ENCODE results near the gene FIBP. TPM values are rescaled to one million over a fixed set of nuclear protein-coding genes. Genes with fewer than 3 reads are reported as not detected.

The FIBP gene
- total and polyA plus RNA-seq, 2 experiments from 2014 or later: 140 to 199 TPM

DNA sequence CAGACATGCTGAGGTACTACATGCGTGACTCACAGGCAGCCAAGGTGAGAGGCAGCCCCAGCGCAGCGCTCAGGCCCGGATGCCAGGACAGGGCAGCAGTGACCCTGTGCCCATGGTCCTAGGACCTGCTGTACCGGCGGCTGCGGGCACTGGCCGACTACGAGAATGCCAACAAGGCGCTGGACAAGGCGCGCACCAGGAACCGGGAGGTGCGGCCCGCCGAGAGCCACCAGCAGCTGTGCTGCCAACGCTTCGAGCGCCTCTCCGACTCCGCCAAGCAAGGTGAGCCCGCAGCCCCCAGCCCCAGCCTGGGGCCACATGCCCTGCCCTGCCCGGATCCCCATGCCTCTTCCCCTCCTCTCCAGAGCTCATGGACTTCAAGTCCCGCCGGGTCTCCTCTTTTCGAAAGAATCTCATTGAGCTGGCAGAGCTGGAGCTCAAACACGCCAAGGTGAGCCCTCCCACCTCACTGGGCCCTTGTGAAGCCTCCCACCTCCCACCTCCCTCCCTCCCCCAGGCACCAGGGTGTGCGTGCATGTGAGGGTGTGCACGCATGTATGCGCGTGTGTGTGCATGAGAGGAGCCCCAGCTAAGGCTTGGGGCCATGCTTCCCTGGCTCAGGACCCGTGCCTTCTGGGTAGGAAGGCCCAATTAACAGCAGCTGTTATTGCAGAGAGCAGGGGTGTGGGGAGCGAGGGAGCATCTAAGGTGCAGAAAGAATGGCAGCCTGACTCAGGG is 35.6 kb downstream of the FIBP start:
- peaks cover 5% of the 10 kb centered on the region for H3K4me1 ChIP-seq (ENCODE audit: low read depth)
- peak overlapping the region; percentile 14 for H3K27ac ChIP-seq
- H3K27me3 ChIP-seq: no peaks in the 10 kb centered on the region
- no peak overlapping the region for H3K4me3 ChIP-seq
- H3K36me3 ChIP-seq: peaks cover 33% of the 10 kb centered on the region
- DNase-seq (ENCODE audit: low read depth in 1 of 2, low spot score in 1 of 2): no peak
- TF ChIP-seq, protein P1, sequence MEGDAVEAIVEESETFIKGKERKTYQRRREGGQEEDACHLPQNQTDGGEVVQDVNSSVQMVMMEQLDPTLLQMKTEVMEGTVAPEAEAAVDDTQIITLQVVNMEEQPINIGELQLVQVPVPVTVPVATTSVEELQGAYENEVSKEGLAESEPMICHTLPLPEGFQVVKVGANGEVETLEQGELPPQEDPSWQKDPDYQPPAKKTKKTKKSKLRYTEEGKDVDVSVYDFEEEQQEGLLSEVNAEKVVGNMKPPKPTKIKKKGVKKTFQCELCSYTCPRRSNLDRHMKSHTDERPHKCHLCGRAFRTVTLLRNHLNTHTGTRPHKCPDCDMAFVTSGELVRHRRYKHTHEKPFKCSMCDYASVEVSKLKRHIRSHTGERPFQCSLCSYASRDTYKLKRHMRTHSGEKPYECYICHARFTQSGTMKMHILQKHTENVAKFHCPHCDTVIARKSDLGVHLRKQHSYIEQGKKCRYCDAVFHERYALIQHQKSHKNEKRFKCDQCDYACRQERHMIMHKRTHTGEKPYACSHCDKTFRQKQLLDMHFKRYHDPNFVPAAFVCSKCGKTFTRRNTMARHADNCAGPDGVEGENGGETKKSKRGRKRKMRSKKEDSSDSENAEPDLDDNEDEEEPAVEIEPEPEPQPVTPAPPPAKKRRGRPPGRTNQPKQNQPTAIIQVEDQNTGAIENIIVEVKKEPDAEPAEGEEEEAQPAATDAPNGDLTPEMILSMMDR (IDR thresholded peaks at IDR 0.05; ENCODE audit: low read depth, low read length): no peak
- no peaks in the 10 kb centered on the region for H3K9me3 ChIP-seq (ENCODE audit: low read depth)

DNA sequence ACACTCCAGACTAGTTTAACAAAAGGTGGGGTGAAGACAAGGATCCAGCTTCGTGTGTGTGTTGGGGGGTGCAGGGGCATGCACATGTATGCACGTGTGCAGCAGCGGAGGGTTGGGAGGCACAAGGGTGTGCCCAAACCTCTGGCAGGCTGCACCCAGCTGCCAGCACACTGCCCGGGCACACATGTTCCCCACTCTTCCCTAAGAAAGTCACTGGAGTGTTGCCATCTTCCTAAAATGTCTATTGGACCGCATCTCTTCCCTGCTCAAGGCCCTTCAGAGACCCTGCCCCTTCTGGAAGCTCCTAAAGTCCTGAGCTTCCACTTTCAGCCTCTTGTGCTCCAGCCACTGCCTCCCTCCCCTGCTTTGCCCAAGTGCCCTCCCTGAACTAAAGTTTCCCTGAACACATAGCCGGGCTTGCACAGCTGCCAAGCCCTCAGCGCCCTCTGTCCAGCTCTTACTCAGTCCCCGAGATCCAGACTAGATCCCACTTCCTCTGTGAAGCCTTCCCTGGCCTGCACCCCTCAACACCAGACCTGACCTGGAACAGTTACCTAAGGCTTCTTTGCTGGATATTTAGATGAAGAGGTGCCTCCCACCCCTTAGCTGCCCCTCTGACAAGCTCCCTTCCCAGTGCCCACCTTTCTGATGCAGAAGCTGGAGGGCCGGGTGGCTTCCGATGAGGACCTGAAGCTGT is 36.3 kb downstream of the FIBP start:
- TF ChIP-seq, protein P1 (IDR thresholded peaks at IDR 0.05; ENCODE audit: low read depth, low read length): no peak
- Histone ChIP-seq H3K4me3 (no peak overlapping the region), H3K4me1 (ENCODE audit: low read depth) (peaks cover 5% of the 10 kb centered on the region), H3K27me3 (no peaks in the 10 kb centered on the region), H3K36me3 (peaks cover 33% of the 10 kb centered on the region), H3K27ac (peak overlapping the region; percentile 14), H3K9me3 (ENCODE audit: low read depth) (no peaks in the 10 kb centered on the region)
- DNase-seq (ENCODE audit: low read depth in 1 of 2, low spot score in 1 of 2): no peak

DNA sequence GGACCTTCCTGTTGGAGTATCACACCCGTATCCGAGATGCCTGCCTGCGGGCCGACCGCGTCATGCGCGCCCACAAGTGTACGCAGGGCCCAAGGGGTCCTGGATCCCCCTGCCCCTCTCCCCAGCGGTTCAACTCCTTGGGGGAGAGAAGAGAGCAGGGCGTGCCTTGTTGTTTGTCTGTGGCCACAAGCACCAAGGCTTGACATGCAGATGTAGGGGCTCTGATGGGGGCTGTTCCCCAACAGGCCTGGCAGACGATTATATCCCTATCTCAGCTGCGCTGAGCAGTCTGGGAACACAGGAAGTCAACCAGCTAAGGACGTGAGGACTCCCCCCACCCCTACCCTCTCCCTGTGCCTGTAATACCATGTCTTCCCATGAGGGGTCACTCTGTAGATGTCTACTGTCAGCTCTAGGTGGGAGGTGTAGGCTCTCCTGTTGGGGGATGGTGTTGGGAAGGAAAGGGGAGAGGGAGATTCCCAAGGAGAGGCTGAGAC is 37.1 kb downstream of the FIBP start:
- H3K9me3 ChIP-seq (ENCODE audit: low read depth): no peaks in the 10 kb centered on the region
- H3K36me3 ChIP-seq: peaks cover 33% of the 10 kb centered on the region
- no peak overlapping the region for H3K27ac ChIP-seq
- no peaks in the 10 kb centered on the region for H3K27me3 ChIP-seq
- no peaks in the 10 kb centered on the region for H3K4me1 ChIP-seq (ENCODE audit: low read depth)
- no peak overlapping the region for H3K4me3 ChIP-seq
- TF ChIP-seq, protein P1 (IDR thresholded peaks at IDR 0.05; ENCODE audit: low read depth, low read length): peak; percentile 65
- DNase-seq (ENCODE audit: low read depth in 1 of 2, low spot score in 1 of 2): peak in 1 of 2 donors; percentile 37

DNA sequence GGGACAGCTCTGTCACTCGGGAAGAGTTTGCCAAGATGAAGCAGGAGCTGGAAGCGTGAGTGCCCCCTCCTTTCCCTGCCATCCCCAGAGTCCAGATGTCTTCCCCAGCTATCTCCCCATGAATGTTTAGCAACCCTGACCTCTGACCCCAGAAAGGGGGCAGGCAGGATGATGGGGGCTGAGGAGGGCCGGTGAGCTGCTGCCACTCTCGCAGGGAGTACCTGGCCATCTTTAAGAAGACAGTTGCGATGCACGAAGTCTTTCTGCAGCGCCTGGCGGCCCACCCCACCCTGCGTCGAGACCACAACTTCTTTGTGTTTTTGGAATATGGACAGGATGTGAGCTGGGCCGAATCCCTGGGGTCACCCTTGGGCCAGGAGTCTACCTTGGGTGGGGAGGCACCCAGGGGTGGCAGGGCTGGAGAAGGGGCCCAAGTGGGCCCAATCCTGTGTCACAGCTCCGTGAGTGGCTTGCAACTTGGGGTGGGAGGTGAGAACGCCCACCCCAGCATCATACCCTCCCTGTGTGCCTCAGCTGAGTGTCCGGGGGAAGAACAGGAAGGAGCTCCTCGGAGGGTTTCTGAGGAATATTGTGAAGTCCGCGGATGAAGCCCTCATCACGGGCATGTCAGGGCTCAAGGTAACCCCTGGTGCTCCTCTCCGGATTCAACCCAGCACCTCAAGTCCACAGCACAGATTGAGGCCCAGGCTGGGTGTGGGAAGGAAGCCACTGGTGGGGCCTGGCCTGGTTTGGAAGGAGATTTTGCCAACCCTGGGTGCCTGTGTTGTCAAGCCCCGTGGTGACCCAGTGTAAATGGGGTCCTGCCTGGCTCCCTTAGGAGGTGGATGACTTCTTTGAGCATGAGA is 37.8 kb downstream of the FIBP start:
- no peak overlapping the region for H3K4me3 ChIP-seq
- DNase-seq (ENCODE audit: low read depth in 1 of 2, low spot score in 1 of 2): no peak
- no peaks in the 10 kb centered on the region for H3K9me3 ChIP-seq (ENCODE audit: low read depth)
- TF ChIP-seq, protein P1 (IDR thresholded peaks at IDR 0.05; ENCODE audit: low read depth, low read length): no peak
- no peak overlapping the region for H3K27ac ChIP-seq
- H3K4me1 ChIP-seq (ENCODE audit: low read depth): no peaks in the 10 kb centered on the region
- no peaks in the 10 kb centered on the region for H3K27me3 ChIP-seq
- peaks cover 26% of the 10 kb centered on the region for H3K36me3 ChIP-seq

DNA sequence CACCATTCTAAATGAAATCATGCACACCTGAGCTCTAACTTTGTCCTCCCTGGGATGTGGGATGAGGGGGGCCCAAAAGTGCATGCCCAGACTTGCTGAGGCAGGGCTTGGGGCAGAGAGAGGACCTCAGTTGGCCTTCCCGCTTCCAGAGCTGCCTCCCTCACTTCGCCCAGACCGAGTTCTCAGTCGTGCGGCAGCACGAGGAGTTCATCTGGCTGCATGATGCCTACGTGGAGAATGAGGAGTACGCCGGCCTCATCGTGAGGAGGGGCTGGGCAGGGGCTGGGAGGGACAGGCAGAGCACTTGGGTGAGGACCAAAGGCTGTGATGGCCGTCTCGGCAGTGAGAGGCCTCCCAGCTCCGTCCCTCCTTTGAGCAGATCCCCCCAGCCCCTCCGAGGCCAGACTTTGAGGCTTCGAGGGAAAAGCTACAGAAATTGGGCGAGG is 38.5 kb downstream of the FIBP start:
- H3K9me3 ChIP-seq (ENCODE audit: low read depth): no peaks in the 10 kb centered on the region
- no peaks in the 10 kb centered on the region for H3K27me3 ChIP-seq
- no peaks in the 10 kb centered on the region for H3K4me1 ChIP-seq (ENCODE audit: low read depth)
- no peak overlapping the region for H3K27ac ChIP-seq
- peaks cover 20% of the 10 kb centered on the region for H3K36me3 ChIP-seq
- DNase-seq (ENCODE audit: low read depth in 1 of 2, low spot score in 1 of 2): no peak
- no peak overlapping the region for H3K4me3 ChIP-seq
- TF ChIP-seq, protein P1 (IDR thresholded peaks at IDR 0.05; ENCODE audit: low read depth, low read length): no peak

Data from cardiac muscle cell (in vitro differentiated cells and primary cell).